ENCODE measurements around the gene HHATL.
A peak's percentile ranks its signal among the peaks of the same experiment; 100 is the strongest.

The HHATL gene

DNA sequence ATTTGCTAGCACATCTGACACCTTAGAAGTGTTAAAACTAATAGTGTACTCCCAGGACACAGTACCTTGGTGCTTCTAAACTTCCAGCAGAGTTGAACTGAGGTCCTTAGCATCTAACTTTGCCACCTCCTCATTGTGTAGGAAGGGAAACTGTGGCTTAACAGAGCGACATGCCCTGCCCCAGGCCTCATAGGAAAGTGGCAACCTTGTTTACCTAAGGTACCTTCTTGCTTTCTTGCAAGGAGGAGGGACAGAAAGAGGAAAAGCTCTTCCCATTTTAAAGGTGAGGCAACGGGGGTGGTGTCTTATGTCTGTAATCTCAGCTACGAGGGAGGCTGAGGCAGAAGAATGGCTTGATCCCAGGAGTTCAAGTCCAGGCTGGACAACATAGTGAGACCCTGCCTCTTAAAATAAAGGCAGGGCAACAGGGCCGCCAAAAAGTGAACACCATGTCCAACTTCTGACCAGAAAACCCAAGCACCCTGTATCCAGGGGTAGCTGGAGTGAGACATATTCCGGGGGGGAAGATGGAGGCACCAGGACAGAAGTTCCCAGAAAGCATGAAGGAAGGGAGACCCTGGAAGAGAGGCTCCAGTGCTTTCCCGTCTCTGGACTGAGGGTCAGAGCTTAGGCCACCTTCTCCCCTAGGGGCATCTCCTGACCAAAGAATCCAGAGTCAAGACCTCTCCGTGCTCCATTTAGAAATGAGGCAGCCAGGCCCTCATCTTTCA, 17.8 kb downstream of the HHATL start:
- no peak for DNase-seq (ENCODE audit: low read depth in 2 of 2)

GRCh38 chr3:42683875-42684598, 18.6 kb downstream of the HHATL start:
- peak; percentile 50 to 55 for DNase-seq (ENCODE audit: low read depth in 2 of 2)

DNA sequence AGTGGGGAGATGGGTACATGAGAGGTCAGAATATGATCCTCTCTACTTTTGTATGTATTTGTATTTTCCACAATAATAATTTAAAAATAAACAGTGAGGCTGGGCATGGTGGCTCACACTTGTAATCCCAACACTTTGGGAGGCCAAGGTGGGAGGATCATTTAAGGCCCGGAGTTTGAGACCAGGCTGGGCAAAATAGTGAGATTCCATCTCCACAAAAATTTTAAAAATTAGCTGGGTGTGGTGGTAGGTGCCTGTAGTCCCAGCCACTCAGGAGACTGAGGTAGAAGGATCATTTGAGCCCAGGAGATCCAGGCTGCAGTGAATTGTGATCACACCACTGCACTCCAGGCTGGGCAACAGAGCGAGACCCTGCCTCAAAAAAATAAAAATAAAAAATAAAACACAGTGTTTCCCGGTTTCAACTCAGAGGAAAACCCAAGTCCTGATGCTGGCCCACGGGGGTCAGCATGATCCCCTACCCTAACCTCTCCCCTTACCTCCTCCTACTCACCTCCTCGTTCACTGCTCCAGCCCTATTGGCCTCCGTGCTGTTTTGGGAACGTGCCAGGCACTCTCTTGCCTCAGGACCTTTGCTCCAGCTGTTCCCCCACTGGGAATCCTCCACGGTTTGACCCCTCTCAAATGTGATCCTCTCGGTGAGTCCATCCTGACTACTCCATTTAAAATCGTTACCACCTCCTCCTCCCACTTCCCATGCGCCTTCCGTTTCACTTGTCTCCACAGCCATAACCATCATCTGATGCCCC, 20.1 kb downstream of the HHATL start:
- DNase-seq (ENCODE audit: low read depth in 2 of 2) = no peak

DNA sequence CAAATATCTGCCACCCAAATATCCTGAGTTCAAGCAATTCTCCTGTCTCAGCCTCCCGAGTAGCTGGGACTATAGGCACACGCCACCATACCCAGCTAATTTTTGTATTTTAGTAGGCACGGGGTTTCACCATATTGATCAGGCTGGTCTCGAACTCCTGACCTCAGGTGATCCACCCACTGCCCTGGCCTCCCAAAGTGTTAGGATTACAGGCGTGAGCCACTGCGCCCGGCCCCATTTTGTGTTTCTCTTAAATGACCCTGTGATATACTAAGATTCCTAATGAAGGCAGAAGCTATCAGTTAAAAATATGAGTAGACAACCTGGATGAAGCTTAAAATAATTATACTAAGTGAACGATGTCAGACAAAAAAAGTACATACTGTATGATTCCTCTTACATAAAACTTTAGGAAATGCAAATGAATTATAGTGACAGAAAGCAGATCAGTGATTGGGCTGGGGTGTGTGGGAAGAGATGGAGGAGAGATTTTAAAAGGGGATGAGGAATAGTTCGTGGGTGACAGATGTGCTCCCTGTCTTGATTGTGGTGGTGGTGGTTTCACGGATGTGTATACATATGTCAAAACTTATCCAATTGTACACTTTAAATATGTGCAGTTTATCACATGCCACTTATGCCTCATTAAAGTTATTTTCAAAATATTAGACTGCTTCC, 21.1 kb downstream of the HHATL start:
- DNase-seq (ENCODE audit: low read depth in 2 of 2) = no peak

DNA sequence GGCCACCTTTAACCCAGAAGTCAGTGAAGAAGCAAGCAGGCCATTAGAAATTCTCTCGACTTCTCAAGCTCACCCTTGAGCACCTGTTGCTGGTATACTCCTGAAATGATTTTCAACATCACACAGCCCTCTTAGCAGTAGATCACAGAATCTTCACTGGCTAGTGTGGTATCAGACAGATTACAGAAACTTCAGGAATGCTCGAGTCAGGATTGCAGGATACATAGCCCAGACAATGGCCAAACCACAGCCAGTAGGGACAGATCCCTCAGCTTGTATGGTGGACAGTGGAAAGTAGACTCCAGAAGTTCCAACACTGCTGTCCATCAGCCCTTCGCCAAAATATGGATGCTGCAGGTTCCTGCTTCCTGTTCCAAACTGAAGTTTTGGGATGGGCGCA, 21.8 kb downstream of the HHATL start:
- DNase-seq (ENCODE audit: low read depth in 2 of 2) = no peak

DNA sequence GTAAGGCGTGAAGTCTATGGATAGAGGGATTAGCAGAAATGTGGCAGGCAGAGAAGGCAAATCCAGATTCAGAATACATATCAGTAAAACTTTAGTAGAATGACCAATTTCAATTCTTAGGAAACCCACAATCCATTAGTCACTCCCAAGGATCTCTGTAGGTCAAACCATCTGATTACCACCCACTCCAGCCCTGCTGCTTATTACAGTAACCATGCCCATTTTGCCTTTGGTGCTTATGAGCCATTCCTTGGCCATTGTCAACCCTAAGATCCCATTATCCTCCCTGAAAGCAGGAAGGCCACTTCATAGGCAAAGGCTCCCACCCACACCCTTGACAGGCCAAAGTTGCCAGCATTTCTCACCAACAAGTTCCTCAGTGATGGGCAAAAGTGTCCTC, 22.3 kb downstream of the HHATL start:
- no peak for DNase-seq (ENCODE audit: low read depth in 2 of 2)

DNA sequence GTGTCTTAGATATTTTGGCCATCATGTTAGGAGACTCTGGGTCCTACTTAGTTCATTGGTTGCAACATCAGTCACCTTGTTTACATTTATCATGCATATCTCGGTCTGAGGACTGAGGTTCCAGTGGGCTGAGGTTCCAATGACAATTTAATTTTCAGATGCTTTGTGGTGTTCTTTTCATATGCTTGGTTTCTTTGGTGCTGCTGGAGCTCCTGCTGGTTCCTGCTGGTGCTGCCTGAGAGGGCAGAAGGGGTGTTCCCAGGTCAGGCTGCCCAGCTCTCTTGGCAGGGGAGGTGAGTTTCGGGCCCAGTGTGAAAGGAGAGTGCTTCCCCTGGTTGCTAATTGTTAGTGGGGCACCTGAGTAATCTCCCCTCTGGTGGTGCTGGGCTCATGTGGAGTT, 24.2 kb downstream of the HHATL start:
- DNase-seq (ENCODE audit: low read depth in 2 of 2) = no peak

GRCh38 chr3:42675909-42676308, 26.7 kb downstream of the HHATL start:
- no peak for DNase-seq (ENCODE audit: low read depth in 2 of 2)

DNA sequence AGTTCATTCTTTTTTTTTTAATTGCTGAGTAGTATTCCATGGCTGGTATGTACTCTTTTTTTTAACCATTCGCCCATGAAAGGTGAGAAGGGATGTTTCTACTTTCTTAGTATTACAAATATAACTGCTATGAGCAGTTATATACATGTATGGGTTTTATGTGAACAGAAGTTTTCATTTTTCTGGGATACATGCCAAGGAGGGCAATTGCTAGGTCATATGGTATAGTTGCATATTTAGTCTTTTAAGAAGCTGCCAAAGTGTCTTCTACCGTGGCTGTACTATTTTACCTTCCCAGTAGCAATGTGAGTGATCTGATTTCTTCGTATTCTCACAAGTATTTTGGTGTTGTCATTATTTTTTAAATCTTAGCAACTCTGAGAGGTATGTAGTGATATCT, 28.5 kb downstream of the HHATL start:
- no peak for DNase-seq (ENCODE audit: low read depth in 2 of 2)

GRCh38 chr3:42673082-42673481, 29.5 kb downstream of the HHATL start:
- no peak for DNase-seq (ENCODE audit: low read depth in 2 of 2)

- no peak for DNase-seq (ENCODE audit: low read depth in 2 of 2)
Measured at GRCh38 chr3:42672515-42672914, 30.1 kb downstream of the HHATL start.

DNA sequence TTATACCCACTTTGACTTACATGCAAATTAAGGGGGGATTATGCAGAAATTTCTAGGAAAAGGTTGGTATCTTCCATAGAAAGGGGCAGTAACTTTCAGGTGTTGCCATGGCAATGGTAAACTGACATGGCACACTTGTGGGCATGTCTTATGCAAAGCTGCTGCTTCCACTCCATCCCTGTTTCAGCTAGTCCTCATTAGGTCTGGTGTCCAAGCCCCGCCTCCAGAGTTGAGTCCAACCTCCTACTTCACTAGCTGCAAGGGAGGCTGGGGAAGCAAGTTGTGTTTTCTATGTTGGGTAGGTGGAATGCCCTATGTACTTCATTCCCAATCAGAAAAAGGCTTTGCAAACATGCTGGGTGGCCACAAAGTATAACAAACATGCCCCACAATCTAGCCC, 31.9 kb downstream of the HHATL start:
- DNase-seq (ENCODE audit: low read depth in 2 of 2) = no peak

- DNase-seq (ENCODE audit: low read depth in 2 of 2) = no peak
Measured at GRCh38 chr3:42670051-42670576, 32.5 kb downstream of the HHATL start.

DNA sequence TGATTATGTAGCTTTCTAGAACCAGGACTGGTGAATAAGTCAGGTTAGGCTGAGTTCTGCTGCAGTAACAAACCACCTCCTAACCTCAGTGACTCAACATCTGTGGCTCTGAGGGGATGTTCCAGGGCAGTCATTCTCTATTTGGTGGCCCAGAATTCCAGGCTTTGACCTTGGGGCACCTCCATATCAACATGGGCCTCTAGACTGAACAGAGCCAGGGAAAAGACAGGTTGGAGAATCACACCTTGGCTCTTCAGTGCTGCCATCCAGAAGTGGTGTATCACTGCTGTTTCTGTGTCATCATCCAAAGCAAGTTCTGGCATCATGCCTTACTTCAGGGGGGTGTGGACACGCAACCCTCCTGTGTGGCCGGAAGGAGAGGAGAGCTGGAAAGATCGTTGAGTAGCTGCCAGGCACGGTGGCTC, 33.8 kb downstream of the HHATL start:
- no peak for DNase-seq (ENCODE audit: low read depth in 2 of 2)

DNA sequence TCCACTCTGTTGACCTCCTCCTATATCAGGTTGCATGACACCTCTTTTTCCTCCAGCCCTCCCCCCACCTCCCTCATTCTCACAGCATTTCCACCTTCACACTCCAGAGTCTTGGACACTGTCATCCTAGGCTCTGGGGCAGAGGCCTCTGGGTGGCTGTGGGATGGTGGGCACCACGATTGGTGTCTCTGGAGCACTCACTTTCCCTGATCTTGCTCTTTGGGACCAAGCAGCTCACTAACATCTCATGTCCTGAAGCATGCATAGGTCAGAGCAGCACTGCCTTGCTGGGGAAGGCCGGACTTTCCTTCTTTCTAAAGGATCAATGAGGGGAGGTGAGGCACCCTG, 34.2 kb downstream of the HHATL start:
- no peak for DNase-seq (ENCODE audit: low read depth in 2 of 2)

DNA sequence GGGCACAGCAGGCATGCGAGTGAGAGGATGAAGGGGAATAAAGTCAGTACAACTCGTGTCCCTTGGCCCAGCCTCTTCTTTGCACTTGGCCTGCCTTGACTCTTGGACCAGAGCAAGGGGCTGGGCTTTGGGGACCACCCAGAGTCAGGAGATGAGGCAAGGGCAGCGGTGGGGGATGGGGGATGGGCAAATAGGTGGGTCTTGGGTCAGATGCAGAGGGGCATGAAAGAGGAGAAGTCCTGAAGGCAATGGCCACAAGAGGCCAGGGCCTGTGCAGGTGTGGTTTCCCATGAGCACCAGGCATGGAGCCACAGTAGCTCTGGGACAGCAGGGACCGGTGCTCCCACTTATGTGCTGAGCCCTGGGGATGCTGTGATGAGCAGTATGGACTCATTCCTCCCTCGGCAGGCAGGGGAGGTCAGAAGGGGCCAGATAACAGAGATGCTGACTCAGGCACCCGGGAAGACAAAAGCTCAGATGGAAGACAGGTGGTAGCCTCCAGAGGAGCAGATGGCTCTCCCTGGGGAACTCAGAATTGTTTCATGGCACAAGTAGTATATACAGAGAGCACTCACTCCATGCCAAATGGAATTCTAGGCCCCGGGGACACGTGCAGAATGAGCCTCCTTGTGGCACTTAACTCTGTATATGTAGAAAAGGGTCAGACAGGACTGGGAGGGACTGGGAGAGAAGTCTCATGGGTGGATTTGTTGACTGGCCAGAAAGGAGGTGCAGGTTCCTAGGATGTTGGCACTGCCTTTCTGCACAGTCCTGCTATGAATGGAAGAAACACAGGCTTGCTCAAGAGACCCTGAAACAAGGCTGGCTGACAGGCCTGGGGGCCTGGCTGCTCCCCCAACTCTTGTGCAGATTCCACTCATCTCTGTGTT, 34.8 kb downstream of the HHATL start:
- no peak for DNase-seq (ENCODE audit: low read depth in 2 of 2)

- DNase-seq (ENCODE audit: low read depth in 2 of 2) = no peak
Measured at GRCh38 chr3:42667096-42667522, 35.5 kb downstream of the HHATL start.

- DNase-seq (ENCODE audit: low read depth in 2 of 2) = no peak
Measured at GRCh38 chr3:42666577-42666998, 36.0 kb downstream of the HHATL start.

DNA sequence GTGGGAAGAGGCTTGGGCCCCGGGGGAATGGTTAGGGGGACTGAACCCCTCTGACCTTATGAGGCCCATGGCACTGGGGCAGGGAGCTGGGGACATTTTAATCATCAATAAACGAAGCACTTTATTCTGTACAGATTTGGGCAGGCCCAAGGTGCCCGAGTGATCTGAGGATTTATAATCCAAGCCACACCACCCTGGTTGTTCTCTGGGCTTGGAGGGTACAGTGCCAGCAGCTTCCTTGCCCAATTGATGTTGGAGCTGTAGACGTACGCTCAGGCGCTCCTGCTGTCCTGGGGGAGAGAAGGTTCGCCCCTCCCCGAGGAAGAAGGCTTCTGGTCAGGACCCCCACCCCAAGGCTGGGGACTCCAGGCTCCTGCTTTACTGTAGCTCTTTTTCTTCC, 36.6 kb downstream of the HHATL start:
- DNase-seq (ENCODE audit: low read depth in 2 of 2) = no peak

GRCh38 chr3:42665050-42665878, 37.3 kb downstream of the HHATL start:
- DNase-seq (ENCODE audit: low read depth in 2 of 2) = no peak

Data from fibroblast of skin of left biceps (primary cell).